SK-N-SH (cell line): ENCODE results near the gene MFSD12. TPM values are rescaled to one million over a fixed set of nuclear protein-coding genes. Genes with fewer than 3 reads are reported as not detected.

Source experiments
- CTCF ChIA-PET: fragments of 300-600, 350-600 bp; formaldehyde crosslinking; extraction: SDS; loops from one replicate; lab custom pipeline; 2021; lab: Yijun Ruan, JAX
- POLR2A ChIA-PET: fragments of 350-600 bp; sonication (Branson Sonifier 250); formaldehyde crosslinking; extraction: SDS; loops from one replicate; lab custom pipeline; 2020; ENCODE audit warnings: antibody characterized with exemption, inconsistent platforms; lab: Yijun Ruan, JAX
- DNase-seq: peaks from one replicate; pipeline ENCODE4 v3.0.0; 2012
- H2AFZ ChIP-seq: fragments of 200-600 bp; sonication (generic); 2 replicates; pipeline ENCODE4 v1.8.1; 2016; ENCODE audit warnings: antibody characterized with exemption, mild to moderate bottlenecking, low read depth
- H3F3A ChIP-seq: fragments of 200-600 bp; sonication (generic); replicated peaks from 2 replicates; pipeline ENCODE3; 2016; ENCODE audit warnings: antibody characterized with exemption, mild to moderate bottlenecking; ENCODE audit not compliant: insufficient read depth
- H3K27ac ChIP-seq, 2 experiments: fragments of 200-500 bp in 1 of 2; fragments of 200-600 bp in 1 of 2; sonication (Bioruptor generic) in 1 of 2; sonication (generic), shearing (Covaris generic) in 1 of 2; 2 replicates each; pipeline versions ENCODE4 v1.5.1 to v1.6.1; 2014 to 2016; ENCODE audit warnings: low read depth in 2 of 2, inconsistent platforms in 1 of 2, low read length in 1 of 2, mild to moderate bottlenecking in 1 of 2, mixed read lengths in 1 of 2
- H3K27me3 ChIP-seq: fragments of 200-600 bp; sonication (generic), shearing (Covaris generic); 2 replicates; pipeline ENCODE4 v1.6.1; 2016; ENCODE audit warnings: mixed run types; ENCODE audit not compliant: insufficient read depth
- H3K36me3 ChIP-seq, 2 experiments: fragments of 200-500 bp in 1 of 2; fragments of 200-600 bp in 1 of 2; sonication (Bioruptor generic) in 1 of 2; sonication (generic) in 1 of 2; replicated peaks in 1 of 2; 2 replicates each; pipeline versions ENCODE3 to v1.5.1; 2014 to 2016; ENCODE audit warnings: low read length in 1 of 2, mild to moderate bottlenecking in 1 of 2; ENCODE audit not compliant: insufficient read depth in 2 of 2, control insufficient read depth in 1 of 2
- H3K4me1 ChIP-seq, 2 experiments: fragments of 200-500 bp in 1 of 2; fragments of 200-600 bp in 1 of 2; sonication (Bioruptor generic) in 1 of 2; sonication (generic), shearing (Covaris generic) in 1 of 2; 2 replicates each; pipeline versions ENCODE4 v1.5.1 to v1.6.1; 2014 to 2016; ENCODE audit warnings: low read depth in 1 of 2, low read length in 1 of 2, mixed run types in 1 of 2; ENCODE audit not compliant: insufficient read depth in 2 of 2, control insufficient read depth in 1 of 2
- H3K4me2 ChIP-seq: fragments of 200-600 bp; sonication (generic), shearing (Covaris generic); 2 replicates; pipeline ENCODE4 v1.6.1; 2017; ENCODE audit warnings: mixed run types
- H3K4me3 ChIP-seq, 2 experiments: fragments of 200-500 bp in 1 of 2; fragments of 200-600 bp in 1 of 2; sonication (Bioruptor generic) in 1 of 2; sonication (generic), shearing (Covaris generic) in 1 of 2; 2 replicates each; pipeline versions ENCODE4 v1.5.1 to v1.8.1; 2014 to 2016; ENCODE audit warnings: low read depth in 2 of 2, inconsistent platforms in 1 of 2, low read length in 1 of 2, mild to moderate bottlenecking in 1 of 2, mixed read lengths in 1 of 2, moderate library complexity in 1 of 2
- H3K79me2 ChIP-seq: fragments of 200-600 bp; sonication (generic); 2 replicates; pipeline ENCODE4 v1.8.1; 2017; ENCODE audit warnings: mild to moderate bottlenecking; ENCODE audit not compliant: insufficient read depth
- H3K9ac ChIP-seq: fragments of 200-600 bp; sonication (generic); 2 replicates; pipeline ENCODE4 v1.6.1; 2017; ENCODE audit warnings: mixed run types
- H3K9me2 ChIP-seq: fragments of 200-600 bp; sonication (generic); 2 replicates; pipeline ENCODE4 v1.6.1; 2017; ENCODE audit warnings: mixed run types
- H3K9me3 ChIP-seq: fragments of 200-600 bp; sonication (generic); 2 replicates; pipeline ENCODE4 v1.6.1; 2017; ENCODE audit warnings: mixed run types, mild to moderate bottlenecking, moderate library complexity
- H4K20me1 ChIP-seq: fragments of 200-600 bp; sonication (generic); 2 replicates; pipeline ENCODE4 v1.6.1; 2017; ENCODE audit warnings: mild to moderate bottlenecking, mixed run types; ENCODE audit not compliant: insufficient read depth
- ELF1 ChIP-seq: IDR thresholded peaks from 2 replicates; pipeline ENCODE4 v1.4.0; 2012
- EP300 ChIP-seq, 2 experiments: IDR thresholded peaks; 2 replicates each; pipeline versions ENCODE4 v1.4.0 to v1.6.1; 2012; ENCODE audit warnings: borderline replicate concordance in 1 of 2, low read depth in 1 of 2, low read length in 1 of 2
- MXI1 ChIP-seq: IDR thresholded peaks from 2 replicates; pipeline ENCODE4 v1.6.1; 2012; ENCODE audit warnings: mild to moderate bottlenecking, low read depth, low read length, improper control_type of control experiment
- TAF1 ChIP-seq: IDR thresholded peaks from 2 replicates; pipeline ENCODE4 v1.6.1; 2012; ENCODE audit warnings: low read depth, mild to moderate bottlenecking, low read length, moderate library complexity, borderline replicate concordance
- USF2 ChIP-seq: fragments of 150-350 bp; IDR thresholded peaks from 2 replicates; pipeline ENCODE4 v1.6.1; 2017; ENCODE audit warnings: antibody characterized with exemption, low read length, low read depth, borderline replicate concordance
- WGBS: methylation state at CpG from one replicate; pipeline ENCODE4 v1.1.6; 2017; ENCODE audit warnings: low lambda C conversion rate; 5-methylcytosine and 5-hydroxymethylcytosine counted together
- polyA plus RNA-seq, 3 experiments: library from polyadenylated mRNA; depleted of rRNA; stranded (reverse); fragments of >200 nt; gene quantifications; 2 replicates each; pipeline ENCODE4 v1.2.3, GENCODE V29; 2012

The MFSD12 gene
- polyA plus RNA-seq, 1 of the 3 experiments (the other 2 are of a cell fraction), result 53.3 TPM

GRCh38 chr19:3577723-3578344 is 20.4 kb upstream of the MFSD12 start:
- Histone ChIP-seq H3K4me2 (no peak overlapping the region), H3K9ac (no peak overlapping the region), H3K27me3 (no peaks in the 10 kb centered on the region), H3K4me3 (no peak overlapping the region), H3K9me2 (no peaks in the 10 kb centered on the region), H3K36me3 (peaks cover 6 to 13% of the 10 kb centered on the region in 2 experiments), H3K4me1 (peaks cover 2 to 7% of the 10 kb centered on the region in 2 experiments; a peak in 2 of 4 replicates), H3K27ac (no peak overlapping the region), H3K9me3 (no peaks in the 10 kb centered on the region), H2AFZ (no peak overlapping the region), H3K79me2 (peaks cover 9% of the 10 kb centered on the region), H3F3A (peaks cover 31% of the 10 kb centered on the region), H4K20me1 (peaks cover 4% of the 10 kb centered on the region; the same call in 1 of the 2 replicates)
- DNase-seq, result peak; percentile 25
- CTCF ChIA-PET, result interaction anchor here (1.0 to 5.8 kb wide), 3 partner anchors 8 to 41 kb away, joined by 3 to 38 read pairs (median 4); partner anchors contain the start of gene GIPC3
- WGBS, result 99% methylated on average over 46 of the region's 60 CpGs
- POLR2A ChIA-PET, result interaction anchor here (0.7 kb wide), 1 partner anchor 17 kb away, joined by 3 read pairs; no protein-coding TSS in a partner anchor
- no peak for TF ChIP-seq EP300 (IDR thresholded peaks at IDR 0.05; ENCODE audit: borderline replicate concordance in 1 of 2, low read depth in 1 of 2, low read length in 1 of 2)

- Histone ChIP-seq H4K20me1 (peaks cover 4% of the 10 kb centered on the region; the same call in 1 of the 2 replicates), H3K4me1 (peaks cover 5 to 7% of the 10 kb centered on the region in 2 experiments; a peak in 2 of 4 replicates), H3K27ac (no peak overlapping the region), H3K79me2 (peaks cover 9% of the 10 kb centered on the region), H2AFZ (no peak overlapping the region), H3F3A (peaks cover 31% of the 10 kb centered on the region), H3K9me3 (no peaks in the 10 kb centered on the region), H3K36me3 (peaks cover 6 to 13% of the 10 kb centered on the region in 2 experiments), H3K4me2 (no peak overlapping the region), H3K9me2 (no peaks in the 10 kb centered on the region), H3K9ac (no peak overlapping the region), H3K27me3 (no peaks in the 10 kb centered on the region), H3K4me3 (no peak overlapping the region)
- POLR2A ChIA-PET, result no interaction called here
- 90% methylated on average over 78 of the region's 78 CpGs for whole genome bisulfite sequencing
- TF ChIP-seq EP300 (IDR thresholded peaks at IDR 0.05; ENCODE audit: borderline replicate concordance in 1 of 2, low read depth in 1 of 2, low read length in 1 of 2) (no peak), ELF1 (no peak), TAF1 (no peak), MXI1 (no peak), USF2 (no peak)
- TF ChIP-seq, all 33 proteins: peak for 0
- CTCF ChIA-PET, result interaction anchor here (1.3 to 5.8 kb wide), 2 partner anchors 9 to 32 kb away, joined by 4 to 38 read pairs; partner anchors contain the start of gene GIPC3
- peak; percentile 78 for DNase-seq
Measured at GRCh38 chr19:3576696-3577443, 19.5 kb upstream of the MFSD12 start.
